NT2/D1 (cell line): ENCODE results near the gene FUBP3.

Source experiments
- SUZ12 ChIP-seq: IDR thresholded peaks from 2 replicates; pipeline ENCODE4 v1.6.1; 2011; ENCODE audit not compliant: insufficient read length, insufficient read depth; ENCODE audit errors: extremely low read depth
- YY1 ChIP-seq: IDR thresholded peaks from 2 replicates; pipeline ENCODE4 v1.6.1; 2011; ENCODE audit not compliant: insufficient read length, insufficient read depth
- ZNF274 ChIP-seq: IDR thresholded peaks from 2 replicates; pipeline ENCODE4 v1.6.1; 2011; ENCODE audit warnings: mild to moderate bottlenecking, low read depth, low read length

GRCh38 chr9:130631331-130632080 lies 52.1 kb downstream of the FUBP3 start:
- TF ChIP-seq YY1 = no peak
- no peak for TF ChIP-seq SUZ12
- no peak for TF ChIP-seq ZNF274
